ENCODE results near the gene CPEB4. TPM values are rescaled to one million over a fixed set of nuclear protein-coding genes. Genes with fewer than 3 reads are reported as not detected.

CPEB4 gene
- total RNA-seq, 1 experiment from 2014 or later, result 1.4 TPM

GRCh38 chr5:173961418-173961817, 73.3 kb downstream of the CPEB4 start:
- no peak overlapping the region for H2AFZ ChIP-seq (ENCODE audit: low read length)
- H3K36me3 ChIP-seq (ENCODE audit: insufficient read depth, low read length), result no peaks in the 10 kb centered on the region
- no peaks in the 10 kb centered on the region for H3K4me1 ChIP-seq (ENCODE audit: low read length)
- H3K27ac ChIP-seq (ENCODE audit: low read length), result no peak overlapping the region
- no peak overlapping the region for H3K9ac ChIP-seq (ENCODE audit: low read length)
- no peaks in the 10 kb centered on the region for H3K79me2 ChIP-seq (ENCODE audit: low read length)
- H3K4me3 ChIP-seq (ENCODE audit: low read length), result no peak overlapping the region
- no peak for DNase-seq
- no peaks in the 10 kb centered on the region for H3K9me3 ChIP-seq (ENCODE audit: low read length)
- H3K27me3 ChIP-seq (ENCODE audit: low read length), result no peaks in the 10 kb centered on the region
- no peaks in the 10 kb centered on the region for H3K9me2 ChIP-seq (replicated peaks; ENCODE audit: insufficient read depth, low read length)
- H4K20me1 ChIP-seq (ENCODE audit: insufficient read depth, low read depth, low read length), result no peaks in the 10 kb centered on the region
- H3K4me2 ChIP-seq (ENCODE audit: low read depth, low read length, poor library complexity, severe bottlenecking), result no peak overlapping the region

DNA sequence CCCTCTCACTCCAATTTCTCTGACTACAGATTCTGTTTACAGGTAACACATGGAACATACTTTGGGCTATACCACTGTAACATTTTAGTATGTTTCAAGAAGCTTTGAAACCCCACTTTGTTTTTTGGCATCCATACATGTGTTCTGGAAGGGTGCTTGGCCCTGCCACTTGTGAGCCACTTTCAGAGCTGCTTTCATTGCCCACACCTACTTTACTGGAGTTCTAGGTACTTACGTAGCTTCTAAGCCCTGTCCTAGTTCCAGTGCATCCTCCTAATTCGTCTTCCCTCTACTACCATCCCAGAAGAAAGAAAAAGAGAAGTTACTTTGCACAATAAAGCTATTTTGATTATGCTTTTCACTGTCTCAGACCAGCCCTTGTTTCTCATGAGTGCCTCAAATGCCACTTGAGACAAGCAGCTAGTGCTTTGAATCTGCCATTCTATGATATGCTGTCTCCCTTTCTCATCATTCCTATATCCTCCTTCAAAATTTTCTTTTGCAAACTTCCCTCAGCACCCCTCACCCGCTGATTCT, 74.4 kb downstream of the CPEB4 start:
- DNase-seq, result no peak
- H3K9ac ChIP-seq (ENCODE audit: low read length), result no peak overlapping the region

GRCh38 chr5:173963182-173963838, 75.2 kb downstream of the CPEB4 start:
- no peaks in the 10 kb centered on the region for H3K36me3 ChIP-seq (ENCODE audit: insufficient read depth, low read length)
- H3K9ac ChIP-seq (ENCODE audit: low read length), result no peak overlapping the region
- H3K27me3 ChIP-seq (ENCODE audit: low read length), result no peaks in the 10 kb centered on the region
- H3K4me1 ChIP-seq (ENCODE audit: low read length), result no peaks in the 10 kb centered on the region
- DNase-seq, result no peak
- H3K9me2 ChIP-seq (replicated peaks; ENCODE audit: insufficient read depth, low read length), result no peaks in the 10 kb centered on the region
- no peaks in the 10 kb centered on the region for H4K20me1 ChIP-seq (ENCODE audit: insufficient read depth, low read depth, low read length)
- no peak overlapping the region for H3K4me2 ChIP-seq (ENCODE audit: low read depth, low read length, poor library complexity, severe bottlenecking)
- no peaks in the 10 kb centered on the region for H3K9me3 ChIP-seq (ENCODE audit: low read length)
- H2AFZ ChIP-seq (ENCODE audit: low read length), result no peak overlapping the region
- no peaks in the 10 kb centered on the region for H3K79me2 ChIP-seq (ENCODE audit: low read length)
- H3K4me3 ChIP-seq (ENCODE audit: low read length), result no peak overlapping the region
- H3K27ac ChIP-seq (ENCODE audit: low read length), result no peak overlapping the region

More for the DNA sequence above, 74.4 kb downstream of the CPEB4 start:
- no peaks in the 10 kb centered on the region for H3K79me2 ChIP-seq (ENCODE audit: low read length)
- H3K36me3 ChIP-seq (ENCODE audit: insufficient read depth, low read length), result no peaks in the 10 kb centered on the region
- no peaks in the 10 kb centered on the region for H3K9me2 ChIP-seq (replicated peaks; ENCODE audit: insufficient read depth, low read length)
- no peaks in the 10 kb centered on the region for H3K4me1 ChIP-seq (ENCODE audit: low read length)
- no peaks in the 10 kb centered on the region for H3K9me3 ChIP-seq (ENCODE audit: low read length)
- H3K4me2 ChIP-seq (ENCODE audit: low read depth, low read length, poor library complexity, severe bottlenecking), result no peak overlapping the region
- H2AFZ ChIP-seq (ENCODE audit: low read length), result no peak overlapping the region
- no peaks in the 10 kb centered on the region for H4K20me1 ChIP-seq (ENCODE audit: insufficient read depth, low read depth, low read length)
- no peak overlapping the region for H3K4me3 ChIP-seq (ENCODE audit: low read length)
- H3K27ac ChIP-seq (ENCODE audit: low read length), result no peak overlapping the region
- no peaks in the 10 kb centered on the region for H3K27me3 ChIP-seq (ENCODE audit: low read length)

- no peak for DNase-seq
- no peak overlapping the region for H3K4me3 ChIP-seq (ENCODE audit: low read length)
- H4K20me1 ChIP-seq (ENCODE audit: insufficient read depth, low read depth, low read length), result no peaks in the 10 kb centered on the region
- H3K36me3 ChIP-seq (ENCODE audit: insufficient read depth, low read length), result no peaks in the 10 kb centered on the region
- H3K9ac ChIP-seq (ENCODE audit: low read length), result no peak overlapping the region
- H3K27me3 ChIP-seq (ENCODE audit: low read length), result no peaks in the 10 kb centered on the region
- no peaks in the 10 kb centered on the region for H3K4me1 ChIP-seq (ENCODE audit: low read length)
- no peak overlapping the region for H3K4me2 ChIP-seq (ENCODE audit: low read depth, low read length, poor library complexity, severe bottlenecking)
- H3K27ac ChIP-seq (ENCODE audit: low read length), result no peak overlapping the region
- H3K9me2 ChIP-seq (replicated peaks; ENCODE audit: insufficient read depth, low read length), result no peaks in the 10 kb centered on the region
- no peaks in the 10 kb centered on the region for H3K9me3 ChIP-seq (ENCODE audit: low read length)
- no peak overlapping the region for H2AFZ ChIP-seq (ENCODE audit: low read length)
- no peaks in the 10 kb centered on the region for H3K79me2 ChIP-seq (ENCODE audit: low read length)
Measured at GRCh38 chr5:173963867-173964441, 75.8 kb downstream of the CPEB4 start.

DNA sequence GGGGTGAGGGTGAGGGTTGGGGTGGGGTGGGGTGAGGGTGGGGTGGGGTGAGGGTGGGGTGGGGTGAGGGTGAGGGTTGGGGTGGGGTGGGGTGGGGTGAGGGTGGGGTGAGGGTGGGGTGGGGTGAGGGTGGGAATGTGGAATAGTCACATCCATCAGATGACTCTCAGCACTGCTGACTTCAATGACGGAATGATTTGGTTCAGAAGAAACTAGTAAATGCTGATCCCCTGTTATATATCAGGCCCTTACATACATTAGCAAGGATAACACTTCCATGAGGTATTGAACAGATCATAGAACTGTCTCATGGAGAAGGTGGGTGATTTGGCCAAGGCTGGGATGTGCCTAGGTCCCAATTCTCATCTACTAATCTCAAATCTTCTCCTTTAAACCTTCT, 76.4 kb downstream of the CPEB4 start:
- Histone ChIP-seq H3K9ac (ENCODE audit: low read length) (no peak overlapping the region), H3K36me3 (ENCODE audit: insufficient read depth, low read length) (no peaks in the 10 kb centered on the region), H3K4me1 (ENCODE audit: low read length) (no peaks in the 10 kb centered on the region), H3K4me2 (ENCODE audit: low read depth, low read length, poor library complexity, severe bottlenecking) (no peak overlapping the region), H3K4me3 (ENCODE audit: low read length) (no peak overlapping the region), H3K9me2 (replicated peaks; ENCODE audit: insufficient read depth, low read length) (no peaks in the 10 kb centered on the region), H2AFZ (ENCODE audit: low read length) (no peak overlapping the region), H3K27ac (ENCODE audit: low read length) (no peak overlapping the region), H3K79me2 (ENCODE audit: low read length) (no peaks in the 10 kb centered on the region), H3K27me3 (ENCODE audit: low read length) (no peaks in the 10 kb centered on the region), H3K9me3 (ENCODE audit: low read length) (no peaks in the 10 kb centered on the region), H4K20me1 (ENCODE audit: insufficient read depth, low read depth, low read length) (no peaks in the 10 kb centered on the region)
- no peak for DNase-seq

GRCh38 chr5:173967241-173967640, 79.1 kb downstream of the CPEB4 start:
- Histone ChIP-seq H3K79me2 (ENCODE audit: low read length) (no peaks in the 10 kb centered on the region), H3K4me2 (ENCODE audit: low read depth, low read length, poor library complexity, severe bottlenecking) (no peak overlapping the region), H3K36me3 (ENCODE audit: insufficient read depth, low read length) (no peaks in the 10 kb centered on the region), H3K9me2 (replicated peaks; ENCODE audit: insufficient read depth, low read length) (no peaks in the 10 kb centered on the region), H4K20me1 (ENCODE audit: insufficient read depth, low read depth, low read length) (no peaks in the 10 kb centered on the region), H3K27me3 (ENCODE audit: low read length) (no peaks in the 10 kb centered on the region), H3K4me1 (ENCODE audit: low read length) (no peaks in the 10 kb centered on the region), H3K4me3 (ENCODE audit: low read length) (no peak overlapping the region), H3K9me3 (ENCODE audit: low read length) (no peaks in the 10 kb centered on the region), H3K27ac (ENCODE audit: low read length) (no peak overlapping the region), H3K9ac (ENCODE audit: low read length) (no peak overlapping the region), H2AFZ (ENCODE audit: low read length) (no peak overlapping the region)
- DNase-seq, result no peak

GRCh38 chr5:173968154-173968797, 80.1 kb downstream of the CPEB4 start:
- Histone ChIP-seq H3K79me2 (ENCODE audit: low read length) (no peaks in the 10 kb centered on the region), H3K9me3 (ENCODE audit: low read length) (no peaks in the 10 kb centered on the region), H3K4me3 (ENCODE audit: low read length) (no peak overlapping the region), H2AFZ (ENCODE audit: low read length) (no peak overlapping the region), H4K20me1 (ENCODE audit: insufficient read depth, low read depth, low read length) (no peaks in the 10 kb centered on the region), H3K27me3 (ENCODE audit: low read length) (no peaks in the 10 kb centered on the region), H3K9me2 (replicated peaks; ENCODE audit: insufficient read depth, low read length) (no peaks in the 10 kb centered on the region), H3K4me1 (ENCODE audit: low read length) (no peaks in the 10 kb centered on the region), H3K4me2 (ENCODE audit: low read depth, low read length, poor library complexity, severe bottlenecking) (no peak overlapping the region), H3K36me3 (ENCODE audit: insufficient read depth, low read length) (no peaks in the 10 kb centered on the region), H3K27ac (ENCODE audit: low read length) (no peak overlapping the region), H3K9ac (ENCODE audit: low read length) (no peak overlapping the region)
- DNase-seq, result no peak

- DNase-seq, result no peak
- Histone ChIP-seq H3K9me3 (ENCODE audit: low read length) (no peaks in the 10 kb centered on the region), H3K9me2 (replicated peaks; ENCODE audit: insufficient read depth, low read length) (no peaks in the 10 kb centered on the region), H4K20me1 (ENCODE audit: insufficient read depth, low read depth, low read length) (no peaks in the 10 kb centered on the region), H3K36me3 (ENCODE audit: insufficient read depth, low read length) (no peaks in the 10 kb centered on the region), H3K4me3 (ENCODE audit: low read length) (no peak overlapping the region), H3K4me2 (ENCODE audit: low read depth, low read length, poor library complexity, severe bottlenecking) (no peak overlapping the region), H2AFZ (ENCODE audit: low read length) (no peak overlapping the region), H3K9ac (ENCODE audit: low read length) (no peak overlapping the region), H3K27ac (ENCODE audit: low read length) (no peak overlapping the region), H3K79me2 (ENCODE audit: low read length) (no peaks in the 10 kb centered on the region), H3K4me1 (ENCODE audit: low read length) (no peaks in the 10 kb centered on the region), H3K27me3 (ENCODE audit: low read length) (no peaks in the 10 kb centered on the region)
Measured at GRCh38 chr5:173969167-173970049, 81.3 kb downstream of the CPEB4 start.
